Prostate gland (tissue), 1 donor: ENCODE data around the gene VPS9D1.

ENCODE experiments used
- POLR2A ChIP-seq: fragments of 450-650 bp; IDR thresholded peaks from one replicate; pipeline ENCODE4 v1.6.1; 2016; ENCODE audit warnings: antibody characterized with exemption, mild to moderate bottlenecking
- POLR2AphosphoS5 ChIP-seq: sonication (generic); formaldehyde crosslinking; IDR thresholded peaks from one replicate; pipeline ENCODE4 v1.6.1; 2017; ENCODE audit warnings: antibody characterized with exemption

- no peak for TF ChIP-seq POLR2A
- no peak for TF ChIP-seq POLR2AphosphoS5
Observed at GRCh38 chr16:89710709-89711564, 9.8 kb downstream of the VPS9D1 start.
